HG03045 (cell line): ENCODE data around the gene SOX1.

ENCODE experiments used
- ATAC-seq: cut with Tn5 transposase; IDR thresholded peaks from one replicate; pipeline ENCODE4 v1.9.1; 2021; ENCODE audit warnings: mild to moderate bottlenecking, moderate library complexity; ENCODE audit not compliant: unreplicated experiment

Gene SOX1

GRCh38 chr13:112067116-112067741 lies at the start of gene SOX1:
SOX1 (plus strand) TSS chr13:112067149; CDS start chr13:112067659, 510 bp downstream.
- no peak for ATAC-seq

GRCh38 chr13:112024577-112024976 lies 42.4 kb upstream of the SOX1 start:
- ATAC-seq, result no peak

DNA sequence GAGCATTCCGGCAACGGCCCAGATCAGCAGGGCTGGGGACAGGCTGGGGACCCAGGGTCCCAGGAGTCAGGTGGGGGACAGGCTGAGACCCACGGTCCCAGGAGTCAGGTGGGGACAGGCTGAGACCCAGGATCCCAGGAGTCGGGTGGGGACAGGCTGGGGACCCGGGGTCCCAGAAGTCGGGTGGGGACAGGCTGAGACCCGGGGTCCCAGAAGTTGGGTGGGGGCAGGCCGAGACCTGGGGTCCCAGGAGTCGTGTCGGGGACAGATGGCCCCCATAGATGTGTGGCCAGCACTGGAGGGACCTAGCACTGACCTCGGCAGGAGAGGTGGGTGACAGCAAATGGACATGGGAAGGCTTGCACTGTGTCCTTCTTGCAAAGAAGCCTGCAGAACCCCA lies 39.7 kb upstream of the SOX1 start:
- ATAC-seq, result no peak

GRCh38 chr13:112028481-112028880 lies 38.5 kb upstream of the SOX1 start:
- ATAC-seq, result no peak

GRCh38 chr13:112029143-112029542 lies 37.8 kb upstream of the SOX1 start:
- ATAC-seq, result no peak

GRCh38 chr13:112032186-112032993 lies 34.6 kb upstream of the SOX1 start:
- no peak for ATAC-seq

DNA sequence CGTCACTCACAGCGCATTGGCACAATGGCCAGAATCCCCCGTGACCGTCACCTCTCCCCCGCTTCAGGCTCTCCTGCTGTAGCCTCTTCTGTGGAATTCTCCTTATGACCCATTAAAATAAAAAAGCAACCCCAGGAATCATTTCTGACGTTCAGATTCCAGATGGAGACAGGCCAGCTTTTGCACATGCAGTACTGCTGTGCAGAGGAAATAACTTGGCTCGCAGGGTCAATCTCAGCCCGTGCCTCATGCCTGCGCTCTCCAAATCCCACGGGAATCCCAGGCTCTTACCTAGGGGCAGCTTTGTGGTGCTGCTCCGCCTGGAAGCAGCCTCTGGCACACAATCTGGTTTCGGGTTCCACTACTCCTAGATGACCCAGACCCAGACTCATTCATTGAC lies 32.7 kb upstream of the SOX1 start:
- ATAC-seq, result no peak

DNA sequence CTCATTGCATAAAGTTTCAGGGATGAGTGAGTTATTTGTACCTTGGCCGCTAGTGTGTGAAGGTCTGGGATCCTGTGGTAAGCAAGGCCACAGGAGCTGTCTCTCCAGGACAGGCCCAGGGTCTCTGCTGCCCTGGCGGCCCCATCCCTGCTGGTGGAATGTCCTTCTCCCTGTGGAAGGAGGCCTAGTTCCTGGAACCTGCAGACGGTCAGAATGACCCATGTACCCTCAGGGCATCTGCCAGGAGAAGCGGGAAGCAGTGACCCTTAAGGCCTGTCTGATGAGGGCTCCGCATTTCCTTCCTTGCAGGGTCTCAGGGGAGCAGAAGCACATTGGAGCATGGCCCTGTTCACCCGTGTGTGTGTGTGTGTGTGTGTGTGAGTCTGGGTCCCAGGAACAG lies 32.1 kb upstream of the SOX1 start:
- no peak for ATAC-seq

DNA sequence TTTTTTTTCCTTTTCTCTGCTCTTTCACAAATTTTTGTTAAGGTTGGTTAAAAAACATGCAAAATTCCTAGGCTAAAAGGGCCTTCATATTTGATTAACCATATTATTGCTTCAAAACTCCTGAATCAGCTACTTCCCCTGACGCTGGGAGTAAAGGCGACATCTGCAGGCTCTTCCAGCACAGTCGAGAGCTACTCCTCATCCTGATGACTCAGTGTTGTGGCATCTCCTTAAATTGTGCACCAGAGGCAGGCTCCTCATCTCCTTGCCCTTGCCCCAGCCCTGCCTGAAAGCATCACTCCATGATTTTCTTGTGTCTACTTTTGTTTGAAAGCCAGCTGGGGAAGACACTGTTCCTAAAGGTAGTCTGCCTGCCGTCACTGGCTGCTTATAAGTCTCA lies 24.5 kb upstream of the SOX1 start:
- no peak for ATAC-seq

GRCh38 chr13:112052213-112052612 lies 14.7 kb upstream of the SOX1 start:
- ATAC-seq, result no peak

GRCh38 chr13:112053167-112053743 lies 13.7 kb upstream of the SOX1 start:
- ATAC-seq, result no peak

- no peak for ATAC-seq
Measured at GRCh38 chr13:112053744-112054615, 13.0 kb upstream of the SOX1 start.

GRCh38 chr13:112054616-112055015 lies 12.3 kb upstream of the SOX1 start:
- ATAC-seq, result no peak

DNA sequence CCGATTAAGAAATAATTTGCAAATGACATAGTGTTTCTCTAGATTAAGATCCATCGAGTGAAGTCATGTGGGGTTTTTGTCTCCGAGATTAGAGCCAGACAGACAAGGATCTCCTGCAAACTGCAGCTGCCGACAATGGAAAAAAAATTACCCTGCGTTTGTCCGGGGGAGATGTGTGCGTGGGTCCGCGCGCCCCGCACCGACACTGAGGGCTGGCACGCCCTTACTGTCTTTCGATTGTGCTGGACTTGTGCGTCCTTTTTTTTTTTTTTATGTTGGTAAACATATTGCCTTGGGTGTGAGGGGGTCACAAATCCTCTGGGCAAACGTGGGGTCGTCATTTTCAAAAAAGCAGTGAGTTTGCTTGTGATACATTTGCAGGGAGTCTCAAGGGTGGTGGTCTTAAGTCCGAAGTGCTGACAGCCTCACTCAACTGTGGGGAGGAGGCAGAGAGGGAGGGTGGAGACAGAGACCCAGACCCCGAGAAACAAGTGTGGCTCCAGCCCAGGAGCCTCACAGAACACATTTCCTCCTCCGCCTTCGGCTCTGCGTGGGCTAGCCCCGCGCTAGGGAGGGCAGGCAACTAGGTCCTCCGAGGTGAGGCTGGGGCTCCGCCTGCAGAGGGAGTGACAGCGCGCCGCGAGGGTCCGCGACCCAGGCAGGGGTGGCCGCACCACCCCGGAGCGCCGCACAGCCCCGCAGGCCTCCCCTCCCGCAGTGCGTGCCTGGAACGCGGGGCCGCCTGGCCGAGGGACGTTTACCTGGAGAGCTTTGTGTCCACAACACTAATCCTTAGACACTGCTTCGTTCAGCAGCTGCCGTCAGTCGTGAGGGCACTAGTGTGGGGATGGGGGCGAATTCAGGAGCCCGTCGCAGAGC lies 11.7 kb upstream of the SOX1 start:
- no peak for ATAC-seq

DNA sequence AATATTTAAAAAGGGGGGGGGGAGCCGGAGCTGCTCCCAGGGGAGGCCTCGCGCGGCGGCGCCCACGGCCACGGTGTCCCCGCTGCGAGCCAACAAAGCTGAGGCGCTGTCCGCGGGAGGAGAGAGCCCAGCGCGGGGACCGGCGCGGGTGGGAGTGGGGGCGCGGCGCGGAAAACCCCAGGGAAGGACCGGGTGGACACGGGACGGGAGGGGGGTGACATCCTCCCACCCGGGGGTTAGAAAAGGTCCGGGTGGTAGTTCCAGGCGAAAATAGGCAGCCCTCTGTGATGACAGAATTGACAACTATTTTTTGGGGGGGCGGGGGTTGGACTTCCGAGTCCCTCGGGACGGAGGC lies 11.1 kb upstream of the SOX1 start:
- no peak for ATAC-seq

GRCh38 chr13:112056284-112056727 lies 10.6 kb upstream of the SOX1 start:
- no peak for ATAC-seq

GRCh38 chr13:112056739-112057438 lies 10.1 kb upstream of the SOX1 start:
- ATAC-seq, result no peak

GRCh38 chr13:112057439-112057735 lies 9.6 kb upstream of the SOX1 start:
- ATAC-seq, result no peak

GRCh38 chr13:112057736-112058518 lies 9.0 kb upstream of the SOX1 start:
- ATAC-seq, result no peak
